ENCODE results near the gene SFTPB.

SFTPB gene

GRCh38 chr2:85611217-85611704 lies 56.7 kb downstream of the SFTPB start:
- DNase-seq (ENCODE audit: low spot score): no peak

All from hematopoietic multipotent progenitor cell treated with erythropoietin and hydrocortisone succinate and interleukin-3 and kit ligand, for 17 days (in vitro differentiated cells).